GM21529 (cell line): ENCODE measurements around the gene UNC45B.
"Not testable (repeated sequence)": the region's sequence is repeated elsewhere in the genome, so short reads cannot be mapped to it uniquely, and the experiment has no call there.

ENCODE experiments used
- ATAC-seq: cut with Tn5 transposase; IDR thresholded peaks from one replicate; pipeline ENCODE4 v1.9.1; 2021; ENCODE audit not compliant: unreplicated experiment

Gene UNC45B

DNA sequence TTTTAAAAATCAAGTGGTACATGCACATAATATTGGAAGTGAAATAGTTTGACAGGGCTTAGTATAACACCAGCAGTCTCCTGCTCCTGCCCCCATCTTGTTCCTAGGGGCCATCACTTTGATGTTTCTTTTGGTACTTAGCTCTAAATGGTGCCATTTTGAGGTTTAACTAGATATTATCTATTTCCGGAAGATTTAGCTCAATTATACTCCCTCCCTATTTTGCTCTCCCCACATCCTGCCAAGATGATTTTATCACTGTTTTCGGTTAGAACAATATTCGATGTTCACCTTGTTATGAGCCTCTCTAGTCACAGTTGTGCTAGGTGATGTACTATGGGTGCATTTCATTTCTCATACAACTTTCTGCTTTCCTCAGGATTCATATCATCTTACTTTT is 66.6 kb downstream of the UNC45B start:
- no peak for ATAC-seq

DNA sequence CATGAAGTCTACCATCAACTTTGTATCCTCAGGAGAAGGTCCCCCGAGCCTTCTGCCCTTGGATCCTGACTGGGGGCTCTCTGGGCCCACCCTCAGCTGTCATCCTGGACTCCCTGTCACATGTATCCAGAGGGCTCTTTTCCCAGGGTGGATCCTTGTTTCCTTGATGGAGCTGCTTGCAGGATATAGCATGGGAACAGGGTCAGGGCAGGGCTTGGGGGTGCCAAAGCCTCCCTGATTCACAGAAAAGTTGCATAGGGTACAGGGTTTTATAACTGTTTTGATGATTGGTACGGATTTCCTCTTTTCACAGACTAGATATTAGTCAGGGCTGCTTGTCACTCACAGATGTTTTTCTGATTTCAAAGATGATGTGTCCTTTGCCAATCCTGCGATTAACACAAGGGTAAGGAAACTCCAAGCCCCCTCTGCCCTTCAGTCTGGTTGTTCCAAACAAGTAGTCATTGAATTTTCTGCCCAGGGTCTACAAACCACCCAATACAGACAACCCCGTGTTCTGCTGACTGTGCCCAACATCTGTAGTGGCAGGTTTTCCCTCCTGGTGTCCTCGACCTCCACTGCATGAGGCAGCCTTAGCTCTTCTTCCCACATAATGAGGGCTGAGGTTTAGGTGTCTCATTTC is 67.1 kb downstream of the UNC45B start:
- ATAC-seq = no peak

DNA sequence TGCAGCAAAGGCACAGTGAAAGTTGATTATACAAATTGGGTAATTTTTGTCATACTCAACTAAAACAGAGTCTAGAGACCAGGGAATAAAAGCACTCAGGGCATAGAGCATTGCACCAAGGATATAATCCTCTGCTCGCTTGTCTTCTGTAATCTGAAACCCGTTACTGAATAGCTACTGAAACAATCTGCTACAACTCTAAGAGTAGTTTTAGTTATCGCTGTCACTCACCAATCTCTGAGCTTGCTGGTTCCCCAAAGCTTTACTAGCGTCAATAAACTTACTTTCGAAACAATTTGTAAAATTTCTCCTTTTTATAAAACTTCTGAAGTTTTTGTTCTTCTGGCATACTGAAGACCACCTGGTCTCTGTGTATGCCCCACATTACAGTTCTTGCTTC is 69.5 kb downstream of the UNC45B start:
- no peak for ATAC-seq

DNA sequence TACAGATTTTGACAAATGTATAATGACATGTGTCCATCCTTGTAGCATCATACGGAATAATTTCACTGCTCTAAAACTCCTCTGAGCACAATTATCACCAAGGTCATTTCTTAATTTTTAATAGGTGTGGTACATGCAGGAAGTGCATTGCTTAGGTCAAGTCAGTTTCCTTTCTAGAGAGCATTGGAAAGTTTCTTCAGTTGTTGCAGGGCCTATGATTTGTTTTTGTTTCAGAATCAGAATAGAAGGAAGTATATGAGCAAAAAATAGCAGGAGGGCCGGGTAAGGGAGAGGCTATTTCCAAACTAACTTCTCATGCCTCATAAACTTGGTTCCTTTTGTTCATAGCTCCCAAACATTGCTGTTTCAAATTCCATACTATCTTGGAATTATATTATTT is 71.3 kb downstream of the UNC45B start:
- ATAC-seq = no peak

DNA sequence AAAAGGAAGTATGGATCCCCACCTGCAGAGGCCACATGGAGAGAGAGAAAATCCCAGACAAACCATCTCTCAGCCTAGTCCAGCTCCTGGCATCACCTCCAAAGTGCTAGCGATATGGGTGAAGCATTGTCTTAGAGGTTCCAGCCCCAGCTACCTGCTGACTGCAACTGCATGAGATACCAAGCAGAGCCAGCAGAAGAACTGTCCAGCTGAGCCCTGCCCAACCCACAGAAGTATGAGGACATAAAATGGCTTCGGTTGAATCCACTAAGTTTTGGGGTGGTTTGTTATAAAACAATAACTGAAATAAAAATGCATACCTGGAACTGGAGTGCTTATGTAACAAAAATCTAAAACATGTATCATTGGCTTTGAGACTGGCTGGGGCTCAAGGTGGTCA is 74.8 kb downstream of the UNC45B start:
- no peak for ATAC-seq

DNA sequence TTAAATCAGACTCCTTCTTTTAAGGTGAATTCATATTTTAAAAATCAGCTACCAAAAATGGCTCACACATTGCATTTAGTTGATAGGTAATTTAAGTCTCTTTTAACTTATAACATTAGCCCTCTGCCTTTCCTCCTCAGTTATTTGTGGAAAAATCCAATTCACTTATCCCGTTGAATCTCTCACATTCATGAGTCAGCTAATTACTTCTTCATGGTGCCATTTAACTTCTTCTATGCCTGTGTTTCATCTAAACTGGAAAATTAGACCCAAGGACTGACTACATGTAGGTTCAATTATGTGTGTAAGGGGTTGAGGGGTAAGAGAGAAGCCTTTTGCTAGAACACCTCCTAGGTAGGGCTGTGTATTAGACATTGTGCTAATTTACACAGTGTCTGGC is 76.8 kb downstream of the UNC45B start:
- no peak for ATAC-seq

DNA sequence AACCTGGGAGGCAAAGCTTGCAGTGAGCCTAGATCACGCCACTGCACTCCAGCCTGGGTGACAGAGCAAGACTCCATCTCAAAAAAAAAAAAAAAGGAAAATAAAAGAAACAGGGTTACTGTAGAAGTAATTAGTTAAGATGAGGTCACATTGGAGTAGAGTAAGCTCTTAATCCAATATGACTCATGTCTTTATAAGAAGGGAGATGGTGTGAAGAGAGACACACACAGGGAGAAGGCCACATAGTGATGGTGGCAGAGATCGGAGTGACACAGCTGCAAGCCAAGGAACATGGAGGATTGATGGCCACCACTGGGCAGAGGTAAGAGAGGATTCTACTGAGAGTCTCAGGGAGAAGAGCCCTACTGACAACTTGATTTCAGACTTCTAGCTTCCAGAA is 79.9 kb downstream of the UNC45B start:
- no peak for ATAC-seq

DNA sequence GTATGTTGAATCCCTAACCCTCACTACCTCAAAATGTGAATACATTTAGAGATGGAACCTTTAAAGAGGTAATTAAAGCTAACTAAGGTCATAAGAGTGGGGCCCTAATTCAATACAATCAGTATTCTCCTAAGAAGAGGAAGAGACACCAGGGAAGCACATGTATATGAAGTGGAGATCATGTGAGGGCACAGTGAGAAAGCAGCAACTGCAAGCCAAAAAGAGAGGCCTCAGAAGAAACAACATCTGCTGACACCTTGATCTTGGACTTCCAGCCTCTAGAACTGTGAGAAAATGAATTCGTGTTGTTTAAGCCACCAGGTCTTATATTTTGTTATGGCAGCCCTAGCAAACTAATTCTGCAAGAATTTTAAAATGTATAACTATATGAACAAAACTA is 82.0 kb downstream of the UNC45B start:
- no peak for ATAC-seq

DNA sequence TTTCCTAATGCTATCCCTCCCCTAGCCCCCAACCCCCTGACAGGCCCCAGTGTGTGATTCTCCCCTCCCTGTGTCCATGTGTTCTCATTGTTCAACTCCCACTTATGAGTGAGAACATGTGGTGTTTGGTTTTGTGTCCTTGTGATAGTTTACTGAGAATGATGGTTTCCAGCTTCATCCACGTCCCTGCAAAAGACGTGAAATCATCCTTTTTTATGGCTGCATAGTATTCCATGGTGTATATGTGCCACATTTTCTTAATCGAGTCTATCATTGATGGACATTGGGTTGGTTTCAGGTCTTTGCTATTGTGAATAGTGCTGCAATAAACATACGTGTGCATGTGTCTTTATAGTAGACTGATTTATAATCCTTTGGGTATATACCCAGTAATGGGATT is 86.7 kb downstream of the UNC45B start:
- not testable (repeated sequence) for ATAC-seq

DNA sequence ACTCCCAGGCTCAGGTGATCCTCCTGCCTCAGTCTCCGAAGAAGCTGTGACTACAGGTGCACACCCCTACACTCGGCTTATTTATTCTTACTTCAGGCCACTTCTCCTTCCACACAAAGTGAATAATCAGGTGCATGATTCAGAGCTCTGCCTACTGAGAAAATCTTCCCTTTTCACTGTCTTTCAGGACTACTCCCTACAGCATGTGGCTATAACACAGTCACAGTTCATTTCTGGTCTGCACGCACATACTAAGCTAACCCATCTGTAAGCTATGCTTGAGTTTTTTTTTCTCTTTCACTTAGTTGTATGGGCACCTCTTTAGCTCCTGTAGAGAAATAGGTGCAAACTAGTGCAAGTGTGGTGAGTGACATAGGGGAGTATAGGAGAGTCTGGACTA is 87.7 kb downstream of the UNC45B start:
- no peak for ATAC-seq

DNA sequence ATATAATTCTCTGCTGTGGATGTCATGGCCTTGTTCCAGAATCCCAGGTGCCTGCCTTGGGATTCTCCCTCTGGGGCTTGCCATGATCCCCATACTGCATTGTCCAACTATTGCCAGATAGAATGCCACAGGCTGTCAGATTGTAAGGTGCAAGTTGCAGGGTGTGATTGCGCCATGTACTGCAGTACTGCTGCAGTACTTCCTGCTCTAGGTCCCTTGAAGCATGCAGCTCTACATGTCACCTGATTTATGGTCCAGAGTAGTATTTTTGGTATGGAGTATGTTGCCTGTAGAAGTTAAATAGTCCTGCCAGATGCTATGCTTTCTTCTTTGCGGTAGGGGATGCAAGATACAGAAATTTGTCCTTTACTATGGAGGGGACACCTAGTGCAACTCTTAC is 88.3 kb downstream of the UNC45B start:
- no peak for ATAC-seq

DNA sequence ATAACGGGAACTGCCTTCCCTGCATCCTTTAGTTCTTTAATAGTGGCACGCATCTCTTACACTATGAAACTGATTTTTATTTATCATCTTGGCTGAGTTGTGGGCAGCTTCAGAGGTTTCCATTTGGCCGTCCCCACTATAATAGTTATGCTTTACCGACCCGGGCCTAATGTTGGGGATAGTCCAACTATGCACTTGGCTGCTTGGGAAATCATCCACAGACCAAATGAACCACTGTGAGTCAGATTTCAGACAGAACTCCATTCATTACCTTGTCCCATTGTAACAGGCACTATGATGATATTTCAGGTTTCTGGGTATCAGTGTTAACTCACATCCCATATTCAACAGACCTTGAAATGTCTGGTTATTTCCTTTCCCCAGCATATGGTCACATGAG is 89.2 kb downstream of the UNC45B start:
- ATAC-seq = no peak

DNA sequence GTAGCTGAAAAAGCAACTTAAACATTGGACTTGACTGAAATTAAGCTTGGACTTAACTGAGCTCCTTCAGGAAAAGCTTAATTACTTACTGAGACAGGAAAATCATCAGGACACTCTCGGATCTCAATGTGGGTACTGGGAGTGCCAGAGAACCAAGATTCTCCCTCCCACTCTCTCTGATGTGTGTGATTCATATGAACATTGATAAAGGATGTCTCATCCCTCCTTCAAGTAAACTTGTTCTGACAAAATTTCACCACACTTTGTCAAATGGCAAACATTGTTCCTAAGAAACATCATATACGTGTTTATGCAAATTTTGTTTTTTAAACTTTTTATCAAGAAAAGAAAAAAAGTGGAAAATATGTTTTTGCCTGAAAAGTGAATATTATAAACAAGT is 91.2 kb downstream of the UNC45B start:
- no peak for ATAC-seq
